Trophoblast cell (in vitro differentiated cells and primary cell): Measurements from ENCODE around the gene TBC1D22A.
A peak's percentile ranks its signal among the peaks of the same experiment; 100 is the strongest.

ENCODE experiments used
- DNase-seq, 2 donors: peaks; one replicate each; pipeline ENCODE4 v3.0.0-alpha.2; 2016
- H2AFZ ChIP-seq: 2 replicates; pipeline ENCODE4 v1.6.1; 2013; ENCODE audit warnings: low read length, moderate library complexity, mild to moderate bottlenecking; ENCODE audit not compliant: insufficient read depth, poor library complexity
- H2AK5ac ChIP-seq: 2 replicates; pipeline ENCODE4 v1.6.1; 2013; ENCODE audit warnings: mild to moderate bottlenecking, low read length
- H2BK120ac ChIP-seq: 2 replicates; pipeline ENCODE4 v1.6.1; 2013; ENCODE audit warnings: low read length, mild to moderate bottlenecking, moderate library complexity; ENCODE audit not compliant: insufficient read depth, poor library complexity
- H2BK12ac ChIP-seq: 2 replicates; pipeline ENCODE4 v1.6.1; 2013; ENCODE audit warnings: mild to moderate bottlenecking, low read length, moderate library complexity
- H2BK5ac ChIP-seq: 2 replicates; pipeline ENCODE4 v1.6.1; 2013; ENCODE audit warnings: low read length, low read depth, moderate library complexity, mild to moderate bottlenecking; ENCODE audit not compliant: poor library complexity
- H3K14ac ChIP-seq: 2 replicates; pipeline ENCODE4 v1.6.1; 2013; ENCODE audit warnings: mild to moderate bottlenecking, low read length
- H3K18ac ChIP-seq: 2 replicates; pipeline ENCODE4 v1.6.1; 2013; ENCODE audit warnings: mild to moderate bottlenecking, low read length
- H3K23ac ChIP-seq: 2 replicates; pipeline ENCODE4 v1.6.1; 2013; ENCODE audit warnings: low read length
- H3K27ac ChIP-seq: 2 replicates; pipeline ENCODE4 v1.5.1; 2013; ENCODE audit warnings: low read depth, mild to moderate bottlenecking, inconsistent platforms, low read length, moderate library complexity
- H3K27me3 ChIP-seq: 2 replicates; pipeline ENCODE4 v1.6.1; 2013; ENCODE audit warnings: inconsistent platforms, mild to moderate bottlenecking, low read length, moderate library complexity; ENCODE audit not compliant: insufficient read depth
- H3K36me3 ChIP-seq, 2 experiments: 1 replicate in 1 of 2; 2 replicates in 1 of 2; pipeline ENCODE4 v1.6.1; 2013; ENCODE audit warnings: low read length in 2 of 2, mild to moderate bottlenecking in 2 of 2, moderate library complexity in 1 of 2; ENCODE audit not compliant: insufficient read depth in 2 of 2, control insufficient read depth in 1 of 2
- H3K4ac ChIP-seq: 2 replicates; pipeline ENCODE4 v1.6.1; 2013; ENCODE audit warnings: low read depth, mild to moderate bottlenecking, low read length, moderate library complexity
- H3K4me1 ChIP-seq, 2 experiments: 1 replicate in 1 of 2; 2 replicates in 1 of 2; pipeline ENCODE4 v1.6.1; 2013; ENCODE audit warnings: low read length in 2 of 2, mild to moderate bottlenecking in 2 of 2, moderate library complexity in 1 of 2; ENCODE audit not compliant: insufficient read depth in 2 of 2, control insufficient read depth in 1 of 2
- H3K4me2 ChIP-seq: 2 replicates; pipeline ENCODE4 v1.6.1; 2013; ENCODE audit warnings: inconsistent platforms, mild to moderate bottlenecking, low read length, moderate library complexity
- H3K4me3 ChIP-seq: 2 replicates; pipeline ENCODE4 v1.5.1; 2013; ENCODE audit warnings: mild to moderate bottlenecking, low read depth, low read length, inconsistent platforms
- H3K79me1 ChIP-seq: one replicate; pipeline ENCODE4 v1.6.1; 2013; ENCODE audit warnings: low read length
- H3K79me2 ChIP-seq: 2 replicates; pipeline ENCODE4 v1.6.1; 2013; ENCODE audit warnings: low read length, mild to moderate bottlenecking; ENCODE audit not compliant: control insufficient read depth, insufficient read depth, poor library complexity
- H3K9ac ChIP-seq: 2 replicates; pipeline ENCODE4 v1.6.1; 2013; ENCODE audit warnings: mild to moderate bottlenecking, low read length
- H3K9me3 ChIP-seq: 2 replicates; pipeline ENCODE4 v1.6.1; 2013; ENCODE audit warnings: low read depth, mild to moderate bottlenecking, control low read depth, inconsistent platforms, low read length; ENCODE audit not compliant: insufficient read depth
- H4K12ac ChIP-seq: 2 replicates; pipeline ENCODE4 v1.6.1; 2013; ENCODE audit warnings: low read depth, mild to moderate bottlenecking, low read length, moderate library complexity
- H4K8ac ChIP-seq: 2 replicates; pipeline ENCODE4 v1.6.1; 2013; ENCODE audit warnings: low read depth, mild to moderate bottlenecking, low read length, moderate library complexity
- H4K91ac ChIP-seq: one replicate; pipeline ENCODE4 v1.6.1; 2013; ENCODE audit warnings: low read depth, mild to moderate bottlenecking, low read length, moderate library complexity
- WGBS: extraction: QIAGEN DNeasy Blood & Tissue Kit; methylation state at CpG from one replicate; pipeline ENCODE4 v1.1.7; 2013; ENCODE audit warnings: missing lambda C conversion rate; ENCODE audit not compliant: insufficient read length, insufficient coverage; ENCODE audit errors: extremely low coverage; 5-methylcytosine and 5-hydroxymethylcytosine counted together

The TBC1D22A gene

GRCh38 chr22:47210686-47211085 is 448.2 kb downstream of the TBC1D22A start:
- WGBS, result no CpG with 5 or more reads among the region's 9 CpGs
- no peak overlapping the region for H3K27ac ChIP-seq
- H4K91ac ChIP-seq, result no peak overlapping the region
- H3K4me3 ChIP-seq, result no peak overlapping the region
- H4K8ac ChIP-seq, result no peak overlapping the region
- H3K36me3 ChIP-seq, result peaks cover 0 to 2% of the 10 kb centered on the region in 2 experiments
- H3K79me1 ChIP-seq, result no peaks in the 10 kb centered on the region
- peaks cover 65% of the 10 kb centered on the region for H3K9me3 ChIP-seq
- H4K12ac ChIP-seq, result no peak overlapping the region
- H3K79me2 ChIP-seq, result no peaks in the 10 kb centered on the region
- no peak overlapping the region for H2AK5ac ChIP-seq
- H3K18ac ChIP-seq, result no peak overlapping the region
- DNase-seq, result no peak
- no peak overlapping the region for H3K14ac ChIP-seq
- H3K23ac ChIP-seq, result no peak overlapping the region
- H3K4me2 ChIP-seq, result no peak overlapping the region
- H2BK12ac ChIP-seq, result no peak overlapping the region
- H2AFZ ChIP-seq, result no peak overlapping the region
- H3K4ac ChIP-seq, result no peak overlapping the region
- no peak overlapping the region for H2BK5ac ChIP-seq
- H3K27me3 ChIP-seq, result no peaks in the 10 kb centered on the region
- no peak overlapping the region for H2BK120ac ChIP-seq
- no peak overlapping the region for H3K9ac ChIP-seq
- H3K4me1 ChIP-seq, result no peaks in the 10 kb centered on the region

GRCh38 chr22:47213571-47214230 is 451.3 kb downstream of the TBC1D22A start:
- WGBS, result no CpG with 5 or more reads among the region's 16 CpGs

GRCh38 chr22:47215851-47216250 is 453.4 kb downstream of the TBC1D22A start:
- no CpG with 5 or more reads among the region's 5 CpGs for WGBS
- no peak overlapping the region for H2BK12ac ChIP-seq
- H3K79me1 ChIP-seq, result no peaks in the 10 kb centered on the region

More at GRCh38 chr22:47213571-47214230, 451.3 kb downstream of the TBC1D22A start:
- Histone ChIP-seq H2AFZ (no peak overlapping the region), H3K27me3 (no peaks in the 10 kb centered on the region), H2BK12ac (no peak overlapping the region), H3K4ac (no peak overlapping the region), H3K4me2 (no peak overlapping the region), H3K9ac (no peak overlapping the region), H3K9me3 (peaks cover 51% of the 10 kb centered on the region), H3K4me3 (no peak overlapping the region), H3K27ac (no peak overlapping the region), H4K91ac (no peak overlapping the region), H3K14ac (no peak overlapping the region), H2AK5ac (no peak overlapping the region), H2BK120ac (no peak overlapping the region), H3K18ac (no peak overlapping the region), H4K12ac (no peak overlapping the region), H3K36me3 (no peaks in the 10 kb centered on the region), H3K79me2 (no peaks in the 10 kb centered on the region), H4K8ac (no peak overlapping the region), H3K79me1 (no peaks in the 10 kb centered on the region), H3K23ac (no peak overlapping the region), H3K4me1 (no peaks in the 10 kb centered on the region), H2BK5ac (no peak overlapping the region)
- DNase-seq, result peak; percentile 15 to 37

GRCh38 chr22:47218671-47219070 is 456.2 kb downstream of the TBC1D22A start:
- Histone ChIP-seq H3K9me3 (peaks cover 36% of the 10 kb centered on the region), H4K8ac (no peak overlapping the region), H3K23ac (no peak overlapping the region), H3K18ac (no peak overlapping the region), H3K4me3 (peak overlapping the region; percentile 42), H2BK12ac (no peak overlapping the region), H4K91ac (no peak overlapping the region), H2BK5ac (no peak overlapping the region), H2AK5ac (no peak overlapping the region), H3K4me1 (no peaks in the 10 kb centered on the region), H3K27me3 (no peaks in the 10 kb centered on the region), H2BK120ac (no peak overlapping the region), H3K27ac (no peak overlapping the region), H3K9ac (no peak overlapping the region), H3K79me1 (no peaks in the 10 kb centered on the region), H4K12ac (no peak overlapping the region), H3K4ac (no peak overlapping the region), H3K36me3 (no peaks in the 10 kb centered on the region), H3K4me2 (no peak overlapping the region), H3K14ac (no peak overlapping the region), H3K79me2 (no peaks in the 10 kb centered on the region), H2AFZ (no peak overlapping the region)
- WGBS, result no CpG with 5 or more reads among the region's 15 CpGs
- DNase-seq, result no peak

More at GRCh38 chr22:47215851-47216250, 453.4 kb downstream of the TBC1D22A start:
- H4K12ac ChIP-seq, result no peak overlapping the region
- H3K9ac ChIP-seq, result no peak overlapping the region
- no peak overlapping the region for H3K14ac ChIP-seq
- no peak for DNase-seq
- H3K4ac ChIP-seq, result no peak overlapping the region
- H3K27me3 ChIP-seq, result no peaks in the 10 kb centered on the region
- no peak overlapping the region for H4K8ac ChIP-seq
- no peak overlapping the region for H2AFZ ChIP-seq
- no peak overlapping the region for H2BK5ac ChIP-seq
- no peaks in the 10 kb centered on the region for H3K4me1 ChIP-seq
- H3K36me3 ChIP-seq, result no peaks in the 10 kb centered on the region
- no peak overlapping the region for H2AK5ac ChIP-seq
- H2BK120ac ChIP-seq, result no peak overlapping the region
- H3K18ac ChIP-seq, result no peak overlapping the region
- no peak overlapping the region for H3K4me2 ChIP-seq
- peaks cover 48% of the 10 kb centered on the region for H3K9me3 ChIP-seq
- H3K79me2 ChIP-seq, result no peaks in the 10 kb centered on the region
- no peak overlapping the region for H3K27ac ChIP-seq
- no peak overlapping the region for H4K91ac ChIP-seq
- H3K23ac ChIP-seq, result no peak overlapping the region
- no peak overlapping the region for H3K4me3 ChIP-seq
